H1 (cell line): ENCODE data around the gene NPTXR. TPM values are rescaled to one million over a fixed set of nuclear protein-coding genes. Genes with fewer than 3 reads are reported as not detected.

Source experiments
- CTCF ChIA-PET: fragments of 300-600 bp; sonication (Branson Sonifier 250); formaldehyde crosslinking; loops from one replicate; lab custom pipeline; 2021; ENCODE audit not compliant: partially characterized antibody; lab: Charles Lee
- POLR2A ChIA-PET: fragments of 300-600 bp; sonication (Branson Sonifier 250); formaldehyde crosslinking; loops from one replicate; lab custom pipeline; 2021; ENCODE audit warnings: inconsistent platforms; ENCODE audit not compliant: partially characterized antibody; lab: Charles Lee
- DNase-seq, 2 experiments: peaks; one replicate each; pipeline versions ENCODE4 v3.0.0 to v3.0.0-alpha.2; 2010 to 2022; ENCODE audit warnings: low spot score in 2 of 2, low read depth in 1 of 2, mixed read lengths in 1 of 2
- FAIRE-seq: peaks from 2 replicates; lab custom pipeline; 2011; peaks lifted over from hg19 to GRCh38; lab: Jason Lieb, UNC
- H2AFZ ChIP-seq: 2 replicates; pipeline ENCODE4 v1.8.1; 2012; ENCODE audit warnings: low read length, inconsistent platforms
- H2AK5ac ChIP-seq: 2 replicates; pipeline ENCODE4 v1.6.1; 2013; ENCODE audit warnings: low read depth, low read length
- H2BK120ac ChIP-seq: replicated peaks from 2 replicates; pipeline ENCODE3; 2013; ENCODE audit warnings: low read depth, low read length, inconsistent platforms
- H2BK12ac ChIP-seq: 2 replicates; pipeline ENCODE4 v1.6.1; 2013; ENCODE audit warnings: low read depth, low read length
- H2BK15ac ChIP-seq: 2 replicates; pipeline ENCODE4 v1.6.1; 2013; ENCODE audit warnings: low read length
- H2BK20ac ChIP-seq: 2 replicates; pipeline ENCODE4 v1.6.1; 2013; ENCODE audit warnings: low read length
- H2BK5ac ChIP-seq: 2 replicates; pipeline ENCODE4 v1.6.1; 2013; ENCODE audit warnings: low read depth, low read length
- H3K14ac ChIP-seq: 2 replicates; pipeline ENCODE4 v1.6.1; 2013; ENCODE audit warnings: inconsistent platforms; ENCODE audit not compliant: insufficient read length
- H3K18ac ChIP-seq: 2 replicates; pipeline ENCODE4 v1.6.1; 2013; ENCODE audit warnings: low read length; ENCODE audit errors: extremely low read depth
- H3K23ac ChIP-seq: 2 replicates; pipeline ENCODE4 v1.6.1; 2013; ENCODE audit warnings: inconsistent platforms; ENCODE audit not compliant: insufficient read length
- H3K23me2 ChIP-seq: 2 replicates; pipeline ENCODE4 v1.6.1; 2013; ENCODE audit warnings: low read depth, low read length
- H3K27ac ChIP-seq: 2 replicates; pipeline ENCODE4 v1.6.1; 2011; ENCODE audit warnings: low read depth, low read length, inconsistent platforms
- H3K27me3 ChIP-seq, 4 experiments: replicated peaks in 1 of 4; 1 replicate in 1 of 4; 2 replicates in 3 of 4; pipeline versions ENCODE4 v1.6.1 to v1.8.1; 2011 to 2013; ENCODE audit warnings: low read length in 3 of 4, mild to moderate bottlenecking in 3 of 4, inconsistent platforms in 2 of 4, mixed read lengths in 2 of 4, moderate library complexity in 1 of 4; ENCODE audit not compliant: control insufficient read depth in 3 of 4, insufficient read depth in 3 of 4; ENCODE audit errors: extremely low read depth in 1 of 4
- H3K36me3 ChIP-seq, 4 experiments: 2 replicates each; pipeline versions ENCODE4 v1.6.1 to v1.8.1; 2011 to 2013; ENCODE audit warnings: mild to moderate bottlenecking in 4 of 4, low read length in 3 of 4, moderate library complexity in 2 of 4, control low read depth in 1 of 4, inconsistent platforms in 1 of 4; ENCODE audit not compliant: insufficient read depth in 4 of 4, control insufficient read depth in 2 of 4
- H3K4ac ChIP-seq: replicated peaks from 2 replicates; pipeline ENCODE3; 2013; ENCODE audit warnings: low read length, low read depth, mixed read lengths, inconsistent platforms; ENCODE audit not compliant: insufficient read length
- H3K4me1 ChIP-seq, 4 experiments: replicated peaks in 1 of 4; 1 replicate in 1 of 4; 2 replicates in 3 of 4; pipeline versions ENCODE4 v1.6.1 to v1.8.1; 2011 to 2013; ENCODE audit warnings: low read length in 3 of 4, inconsistent platforms in 2 of 4, mixed read lengths in 1 of 4; ENCODE audit not compliant: insufficient read depth in 4 of 4, control insufficient read depth in 3 of 4
- H3K4me2 ChIP-seq, 2 experiments: 2 replicates each; pipeline versions ENCODE4 v1.6.1 to v1.8.1; 2011 to 2013; ENCODE audit warnings: low read depth in 2 of 2, low read length in 2 of 2, control low read depth in 1 of 2, inconsistent platforms in 1 of 2, mild to moderate bottlenecking in 1 of 2; ENCODE audit not compliant: insufficient read depth in 1 of 2
- H3K4me3 ChIP-seq, 4 experiments: fragments of 200-600, 300-600 bp in 1 of 4; sonication (generic), shearing (Covaris generic), sonication (Bioruptor Twin) in 1 of 4; 2 replicates each; pipeline versions ENCODE4 v1.5.1 to v1.8.1; 2011 to 2016; ENCODE audit warnings: low read length in 4 of 4, low read depth in 3 of 4, control low read depth in 2 of 4, inconsistent platforms in 2 of 4, mild to moderate bottlenecking in 2 of 4, mixed read lengths in 1 of 4, moderate library complexity in 1 of 4; ENCODE audit not compliant: insufficient read depth in 2 of 4; ENCODE audit errors: extremely low read depth in 1 of 4
- H3K56ac ChIP-seq: replicated peaks from 2 replicates; pipeline ENCODE3; 2013; ENCODE audit warnings: low read depth, mild to moderate bottlenecking, mixed read lengths, low read length, inconsistent platforms; ENCODE audit not compliant: insufficient read length
- H3K79me1 ChIP-seq: 2 replicates; pipeline ENCODE4 v1.6.1; 2013; ENCODE audit warnings: low read depth, low read length, control low read depth
- H3K79me2 ChIP-seq, 2 experiments: 2 replicates each; pipeline versions ENCODE4 v1.6.1 to v1.8.1; 2012 to 2013; ENCODE audit warnings: low read length in 2 of 2, mild to moderate bottlenecking in 2 of 2, inconsistent platforms in 1 of 2; ENCODE audit not compliant: insufficient read depth in 2 of 2, control insufficient read depth in 1 of 2
- H3K9ac ChIP-seq, 4 experiments: replicated peaks in 1 of 4; 1 replicate in 1 of 4; 2 replicates in 3 of 4; pipeline versions ENCODE4 v1.6.1 to v1.8.1; 2011 to 2013; ENCODE audit warnings: low read depth in 3 of 4, low read length in 3 of 4, control low read depth in 2 of 4, mild to moderate bottlenecking in 2 of 4, moderate library complexity in 2 of 4, inconsistent platforms in 1 of 4; ENCODE audit errors: extremely low read depth in 1 of 4
- H3K9me3 ChIP-seq, 2 experiments: 2 replicates each; pipeline versions ENCODE4 v1.6.1 to v1.8.1; 2012 to 2013; ENCODE audit warnings: mild to moderate bottlenecking in 2 of 2, moderate library complexity in 2 of 2, control low read depth in 1 of 2, inconsistent platforms in 1 of 2, low read depth in 1 of 2, low read length in 1 of 2, mixed read lengths in 1 of 2; ENCODE audit not compliant: insufficient read depth in 2 of 2
- H4K20me1 ChIP-seq, 2 experiments: replicated peaks in 1 of 2; 2 replicates each; pipeline versions ENCODE3 to v1.8.1; 2011 to 2013; ENCODE audit warnings: inconsistent platforms in 2 of 2, low read length in 2 of 2, mild to moderate bottlenecking in 1 of 2; ENCODE audit not compliant: insufficient read depth in 2 of 2, control insufficient read depth in 1 of 2
- H4K5ac ChIP-seq: 2 replicates; pipeline ENCODE4 v1.6.1; 2013; ENCODE audit warnings: low read length, low read depth, mixed read lengths, inconsistent platforms; ENCODE audit not compliant: insufficient read length
- H4K8ac ChIP-seq: 2 replicates; pipeline ENCODE4 v1.8.0; 2013; ENCODE audit warnings: mild to moderate bottlenecking, moderate library complexity, low read length, inconsistent platforms; ENCODE audit not compliant: insufficient read depth; ENCODE audit errors: extremely low read depth
- H4K91ac ChIP-seq: replicated peaks from 2 replicates; pipeline ENCODE3; 2013; ENCODE audit warnings: low read length, mixed read lengths, inconsistent platforms; ENCODE audit not compliant: insufficient read length
- ASH2L ChIP-seq: fragments of 200-600, 300-600 bp; sonication (generic); IDR thresholded peaks from one replicate; pipeline ENCODE4 v1.7.1; 2017; ENCODE audit warnings: low read length
- BACH1 ChIP-seq: IDR thresholded peaks from 2 replicates; pipeline ENCODE4 v1.6.1; 2012; ENCODE audit warnings: low read length, improper control_type of control experiment
- BRCA1 ChIP-seq: IDR thresholded peaks from 2 replicates; pipeline ENCODE4 v1.6.1; 2012; ENCODE audit warnings: low read depth, low read length, improper control_type of control experiment
- EP300 ChIP-seq, 2 experiments: IDR thresholded peaks; 1 replicate in 1 of 2; 2 replicates in 1 of 2; pipeline ENCODE4 v1.6.1; 2011 to 2012; ENCODE audit warnings: low read depth in 2 of 2, low read length in 2 of 2, mild to moderate bottlenecking in 2 of 2, borderline replicate concordance in 1 of 2, inconsistent platforms in 1 of 2, moderate library complexity in 1 of 2
- EZH2 ChIP-seq: fragments of 200-600 bp; sonication (generic); IDR thresholded peaks from 2 replicates; pipeline ENCODE4 v1.7.1; 2012; ENCODE audit warnings: low read depth, mild to moderate bottlenecking, moderate library complexity, low read length, inconsistent platforms; ENCODE audit not compliant: severe bottlenecking
- GTF2F1 ChIP-seq: IDR thresholded peaks from 2 replicates; pipeline ENCODE4 v1.6.1; 2012; ENCODE audit warnings: low read depth, low read length, improper control_type of control experiment, borderline replicate concordance
- MAFK ChIP-seq: IDR thresholded peaks from 2 replicates; pipeline ENCODE4 v1.6.1; 2012; ENCODE audit warnings: low read depth, mild to moderate bottlenecking, improper control_type of control experiment, low read length
- POU5F1 ChIP-seq: IDR thresholded peaks from 2 replicates; pipeline ENCODE4 v1.6.1; 2011; ENCODE audit warnings: low read depth, mild to moderate bottlenecking, low read length, moderate library complexity
- RAD21 ChIP-seq, 2 experiments: IDR thresholded peaks in 1 of 2; conservative IDR thresholded peaks in 1 of 2; 2 replicates each; pipeline ENCODE4 v1.6.1; 2011; ENCODE audit warnings: low read depth in 2 of 2, low read length in 2 of 2, improper control_type of control experiment in 1 of 2, inconsistent platforms in 1 of 2, mild to moderate bottlenecking in 1 of 2, moderate library complexity in 1 of 2
- SIRT6 ChIP-seq: IDR thresholded peaks from one replicate; pipeline ENCODE4 v1.7.1; 2012; ENCODE audit warnings: low read length, inconsistent platforms
- TAF1 ChIP-seq: IDR thresholded peaks from 2 replicates; pipeline ENCODE4 v1.6.1; 2011; ENCODE audit warnings: mild to moderate bottlenecking, low read depth, low read length
- TBP ChIP-seq: IDR thresholded peaks from 2 replicates; pipeline ENCODE4 v1.6.1; 2011; ENCODE audit warnings: low read depth, low read length, improper control_type of control experiment
- WGBS, 2 experiments: shearing (Covaris generic) in 1 of 2; methylation state at CpG; one replicate each; pipeline versions ENCODE4 v1.1.6 to v1.1.7; 2013 to 2015; ENCODE audit warnings: low lambda C conversion rate in 2 of 2, mixed read lengths in 2 of 2, inconsistent platforms in 1 of 2, low coverage in 1 of 2, missing lambda C conversion rate in 1 of 2; ENCODE audit not compliant: insufficient replicate concordance in 2 of 2, insufficient coverage in 1 of 2, insufficient read length in 1 of 2; ENCODE audit errors: extremely low coverage in 1 of 2, missing lambda C conversion rate in 1 of 2; 5-methylcytosine and 5-hydroxymethylcytosine counted together
- polyA plus RNA-seq, 7 experiments: library from polyadenylated mRNA; depleted of rRNA in 3 of 7; stranded (reverse) in 5 of 7; unstranded in 2 of 7; fragments of >200 nt in 5 of 7; fragments of 200-250 nt in 2 of 7; gene quantifications; 1 replicate in 5 of 7; 2 replicates in 1 of 7; 4 replicates in 1 of 7; pipeline versions ENCODE4 v1.2.1 to v1.2.3, GENCODE V29; 2011 to 2013; ENCODE audit warnings: missing spikeins in 2 of 7, mixed read lengths in 2 of 7
- total RNA-seq: library from RNA; stranded (reverse); fragmentation: NEBNext Ultra II Directional; extraction: Animal tissue kit (Norgen Biotek cat#: 25700); gene quantifications from 2 replicates; pipeline ENCODE4 v1.2.1, GENCODE V29; 2021
- TF ChIP-seq, protein P1 (sequence below): IDR thresholded peaks from 2 replicates; pipeline ENCODE4 v1.6.1; 2011; ENCODE audit warnings: low read depth, mild to moderate bottlenecking, low read length; ENCODE audit not compliant: insufficient read depth

Gene NPTXR
- total and polyA plus RNA-seq, 2 of the 8 experiments (the other 6 are each of a cell fraction or from before 2014, with no cell fraction given) = 3.7 to 6.4 TPM

DNA sequence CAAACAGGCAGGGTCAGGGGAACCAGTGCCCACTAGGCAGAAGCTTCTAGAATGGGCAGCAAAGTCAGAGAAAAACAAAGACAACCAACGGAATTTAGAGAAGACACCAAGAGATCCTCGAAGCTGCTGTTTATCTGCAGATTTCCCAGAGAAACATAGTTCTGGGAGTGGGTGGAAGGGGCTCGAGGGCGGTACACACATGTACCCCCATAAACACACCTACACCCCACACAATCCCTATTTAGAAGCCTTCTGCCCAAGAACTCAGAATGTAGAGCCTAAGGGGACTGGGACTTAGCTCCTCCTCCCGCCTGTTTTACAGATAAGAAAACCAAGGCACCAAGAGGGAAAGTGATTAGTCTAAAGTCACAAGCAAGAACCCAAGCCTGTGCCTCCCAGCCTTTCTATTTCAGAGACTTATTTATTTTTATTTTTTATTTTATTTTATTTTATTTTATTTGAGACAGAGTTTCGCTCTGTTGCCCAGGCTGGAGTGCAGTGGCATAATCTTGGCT lies 6.4 kb downstream of the NPTXR start:
- no peak overlapping the region for H3K18ac ChIP-seq
- H3K9ac ChIP-seq = no peak overlapping the region; a peak in 1 of 7 replicates
- peaks cover 1% of the 10 kb centered on the region; the same call in 1 of the 2 replicates for H3K23me2 ChIP-seq
- DNase-seq = no peak
- 88% methylated on average over 6 of the region's 6 CpGs; no CpG with 5 or more reads in 1 of the 2 experiments for WGBS, 2 experiments
- H3K23ac ChIP-seq = no peak overlapping the region
- no peak overlapping the region for H3K4me2 ChIP-seq
- peaks cover 0 to 6% (median 3%) of the 10 kb centered on the region in 4 experiments; a peak in 5 of 7 replicates for H3K4me1 ChIP-seq
- H3K9me3 ChIP-seq = no peaks in the 10 kb centered on the region
- no peak overlapping the region for H3K56ac ChIP-seq
- H2BK12ac ChIP-seq = no peak overlapping the region
- no peaks in the 10 kb centered on the region for H3K79me2 ChIP-seq
- H3K4me3 ChIP-seq = no peak overlapping the region
- H2BK120ac ChIP-seq = no peak overlapping the region
- H3K36me3 ChIP-seq = no peaks in the 10 kb centered on the region
- H2AFZ ChIP-seq = no peak overlapping the region
- peaks cover 0 to 5% of the 10 kb centered on the region in 2 experiments for H4K20me1 ChIP-seq
- H2BK20ac ChIP-seq = no peak overlapping the region
- CTCF ChIA-PET = interaction anchor here (1.0 to 5.6 kb wide), 6 partner anchors 8 to 104 kb away, joined by 3 to 53 read pairs (median 4); no protein-coding TSS in a partner anchor
- no peaks in the 10 kb centered on the region for H3K79me1 ChIP-seq
- no peak overlapping the region for H4K5ac ChIP-seq
- no peak overlapping the region for H4K91ac ChIP-seq
- FAIRE-seq = no peak
- no peak overlapping the region for H3K14ac ChIP-seq
- no peak overlapping the region for H2BK5ac ChIP-seq
- no peak overlapping the region for H3K27ac ChIP-seq
- POLR2A ChIA-PET = interaction anchor here (0.9 kb wide), 1 partner anchor 18 kb away, joined by 3 read pairs; no protein-coding TSS in a partner anchor
- H3K4ac ChIP-seq = no peak overlapping the region
- H4K8ac ChIP-seq = no peak overlapping the region
- H2AK5ac ChIP-seq = no peak overlapping the region
- peaks cover 6 to 20% (median 14%) of the 10 kb centered on the region in 4 experiments for H3K27me3 ChIP-seq
- H2BK15ac ChIP-seq = no peak overlapping the region
- no peak for TF ChIP-seq RAD21 (IDR thresholded peaks at IDR 0.05 in 1 of 2, conservative IDR thresholded peaks at IDR 0.05 in 1 of 2; ENCODE audit: low read depth in 2 of 2, low read length in 2 of 2)
- TF ChIP-seq, protein P1, sequence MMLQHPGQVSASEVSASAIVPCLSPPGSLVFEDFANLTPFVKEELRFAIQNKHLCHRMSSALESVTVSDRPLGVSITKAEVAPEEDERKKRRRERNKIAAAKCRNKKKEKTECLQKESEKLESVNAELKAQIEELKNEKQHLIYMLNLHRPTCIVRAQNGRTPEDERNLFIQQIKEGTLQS = no peak
- no peak for TF ChIP-seq TAF1
- no peak for TF ChIP-seq EP300 (IDR thresholded peaks at IDR 0.05; ENCODE audit: borderline replicate concordance in 1 of 2, low read depth in 2 of 2, low read length in 2 of 2)
- no peak for TF ChIP-seq SIRT6
- no peak for TF ChIP-seq BRCA1
- no peak for TF ChIP-seq EZH2
- TF ChIP-seq POU5F1 = no peak
- TF ChIP-seq ASH2L = no peak
- TF ChIP-seq TBP = no peak
- TF ChIP-seq BACH1 = no peak
- no peak for TF ChIP-seq MAFK
- no peak for TF ChIP-seq GTF2F1
